Endodermal cell (in vitro differentiated cells): ENCODE measurements around the gene RERE. TPM values are rescaled to one million over a fixed set of nuclear protein-coding genes. Genes with fewer than 3 reads are reported as not detected.

Experiments used
- DNase-seq: peaks from one replicate; pipeline ENCODE4 v3.0.0-alpha.2; 2017
- H3K27ac ChIP-seq: 2 replicates; pipeline ENCODE4 v1.5.1; 2013; ENCODE audit warnings: mild to moderate bottlenecking, low read depth, low read length, moderate library complexity
- H3K27me3 ChIP-seq: 2 replicates; pipeline ENCODE4 v1.6.1; 2013; ENCODE audit warnings: mild to moderate bottlenecking, low read length, moderate library complexity; ENCODE audit not compliant: insufficient read depth, control insufficient read depth, poor library complexity, severe bottlenecking
- H3K36me3 ChIP-seq: 2 replicates; pipeline ENCODE4 v1.7.0; 2013; ENCODE audit warnings: mild to moderate bottlenecking, low read length, moderate library complexity; ENCODE audit not compliant: control insufficient read depth, insufficient read depth
- H3K4me1 ChIP-seq: one replicate; pipeline ENCODE4 v1.7.0; 2013; ENCODE audit warnings: low read length; ENCODE audit not compliant: control insufficient read depth, insufficient read depth
- H3K4me3 ChIP-seq: 2 replicates; pipeline ENCODE4 v1.5.1; 2013; ENCODE audit warnings: mild to moderate bottlenecking, low read length, moderate library complexity
- H3K9ac ChIP-seq: 2 replicates; pipeline ENCODE4 v1.6.1; 2013; ENCODE audit warnings: mild to moderate bottlenecking, low read length, moderate library complexity; ENCODE audit not compliant: poor library complexity, severe bottlenecking; ENCODE audit errors: extremely low read depth
- H3K9me3 ChIP-seq: 2 replicates; pipeline ENCODE4 v1.6.1; 2013; ENCODE audit warnings: mild to moderate bottlenecking, low read length, moderate library complexity; ENCODE audit not compliant: control insufficient read depth
- H3K27ac Mint-ChIP-seq: 2 replicates; pipeline ENCODE4 v1.8.0; 2020; ENCODE audit warnings: mixed read lengths
- H3K27me3 Mint-ChIP-seq: 2 replicates; pipeline ENCODE4 v1.8.0; 2021; ENCODE audit warnings: mild to moderate bottlenecking, mixed read lengths; ENCODE audit not compliant: insufficient read depth
- H3K36me3 Mint-ChIP-seq: 2 replicates; pipeline ENCODE4 v1.8.0; 2020; ENCODE audit warnings: low read depth, mixed read lengths
- H3K4me1 Mint-ChIP-seq: 2 replicates; pipeline ENCODE4 v1.8.0; 2020; ENCODE audit warnings: mixed read lengths
- H3K4me3 Mint-ChIP-seq: 2 replicates; pipeline ENCODE4 v1.8.0; 2020; ENCODE audit warnings: mild to moderate bottlenecking, moderate library complexity, mixed read lengths
- H3K9me3 Mint-ChIP-seq: 2 replicates; pipeline ENCODE4 v1.8.0; 2020; ENCODE audit warnings: mild to moderate bottlenecking, mixed read lengths
- WGBS, 2 experiments: methylation state at CpG; one replicate each; pipeline versions ENCODE4 v1.1.5 to v1.1.7; 2013; ENCODE audit warnings: missing lambda C conversion rate in 2 of 2, mixed read lengths in 1 of 2; ENCODE audit not compliant: insufficient coverage in 1 of 2, insufficient read length in 1 of 2; 5-methylcytosine and 5-hydroxymethylcytosine counted together
- total RNA-seq, 2 donors: library from RNA; stranded (reverse); fragmentation: NEBNext Ultra II Directional in 1 of 2; extraction: Animal tissue kit (Norgen Biotek cat#: 25700) in 1 of 2; gene quantifications; 2 replicates in 1 of 2; 3 replicates in 1 of 2; pipeline ENCODE4 v1.2.1, GENCODE V29; 2021
- TF ChIP-seq, protein P1 (sequence below): fragments of 200-600 bp; sonication (generic); conservative IDR thresholded peaks from 2 replicates; pipeline ENCODE4 v1.5.0; 2021; ENCODE audit warnings: antibody characterized with exemption, mild to moderate bottlenecking

The RERE gene
- total RNA-seq, 2 donors from 2014 or later, result 159 to 179 TPM

DNA sequence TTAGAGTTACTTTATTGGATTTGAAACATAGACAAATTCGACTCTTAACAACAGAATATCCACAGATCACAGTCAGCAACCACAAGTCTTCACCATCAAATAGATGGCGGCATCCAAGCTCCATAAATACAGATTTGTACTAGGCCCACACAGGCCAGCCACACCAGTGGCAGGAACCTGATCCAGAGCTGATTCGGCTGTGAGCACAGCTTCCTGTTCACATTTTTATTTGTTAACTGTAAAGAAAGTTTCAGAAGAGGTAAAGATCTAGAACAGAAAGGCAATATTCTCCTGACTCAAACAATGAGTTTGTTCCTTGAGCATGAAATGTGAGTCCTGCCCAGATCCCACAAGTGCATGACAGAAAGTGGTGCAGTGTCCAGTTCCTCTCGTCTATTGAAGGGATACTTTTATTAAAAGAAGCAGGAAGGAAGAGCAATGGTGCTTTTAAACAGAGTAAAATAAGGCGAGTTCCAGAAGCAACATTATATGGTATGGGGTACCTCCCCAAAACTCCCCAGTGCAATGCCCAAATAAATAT lies 293.7 kb downstream of the RERE start:
- no peak overlapping the region for H3K9ac ChIP-seq
- no peaks in the 10 kb centered on the region for H3K27me3 ChIP-seq
- peaks cover 24% of the 10 kb centered on the region for H3K36me3 ChIP-seq
- H3K27me3 Mint-ChIP-seq, result no peaks in the 10 kb centered on the region
- H3K27ac Mint-ChIP-seq, result peak overlapping the region; percentile 45
- no peaks in the 10 kb centered on the region for H3K9me3 Mint-ChIP-seq
- H3K27ac ChIP-seq, result no peak overlapping the region
- TF ChIP-seq, protein P1, sequence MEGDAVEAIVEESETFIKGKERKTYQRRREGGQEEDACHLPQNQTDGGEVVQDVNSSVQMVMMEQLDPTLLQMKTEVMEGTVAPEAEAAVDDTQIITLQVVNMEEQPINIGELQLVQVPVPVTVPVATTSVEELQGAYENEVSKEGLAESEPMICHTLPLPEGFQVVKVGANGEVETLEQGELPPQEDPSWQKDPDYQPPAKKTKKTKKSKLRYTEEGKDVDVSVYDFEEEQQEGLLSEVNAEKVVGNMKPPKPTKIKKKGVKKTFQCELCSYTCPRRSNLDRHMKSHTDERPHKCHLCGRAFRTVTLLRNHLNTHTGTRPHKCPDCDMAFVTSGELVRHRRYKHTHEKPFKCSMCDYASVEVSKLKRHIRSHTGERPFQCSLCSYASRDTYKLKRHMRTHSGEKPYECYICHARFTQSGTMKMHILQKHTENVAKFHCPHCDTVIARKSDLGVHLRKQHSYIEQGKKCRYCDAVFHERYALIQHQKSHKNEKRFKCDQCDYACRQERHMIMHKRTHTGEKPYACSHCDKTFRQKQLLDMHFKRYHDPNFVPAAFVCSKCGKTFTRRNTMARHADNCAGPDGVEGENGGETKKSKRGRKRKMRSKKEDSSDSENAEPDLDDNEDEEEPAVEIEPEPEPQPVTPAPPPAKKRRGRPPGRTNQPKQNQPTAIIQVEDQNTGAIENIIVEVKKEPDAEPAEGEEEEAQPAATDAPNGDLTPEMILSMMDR, result no peak
- peaks cover 22% of the 10 kb centered on the region for H3K4me1 Mint-ChIP-seq
- 92 to 100% methylated on average over 3 to 5 of the region's 5 CpGs for WGBS, 2 experiments
- H3K4me1 ChIP-seq, result peaks cover 15% of the 10 kb centered on the region
- H3K9me3 ChIP-seq, result peaks cover 7% of the 10 kb centered on the region
- peaks cover 31% of the 10 kb centered on the region for H3K36me3 Mint-ChIP-seq
- no peak overlapping the region for H3K4me3 Mint-ChIP-seq
- H3K4me3 ChIP-seq, result no peak overlapping the region
- no peak for DNase-seq

DNA sequence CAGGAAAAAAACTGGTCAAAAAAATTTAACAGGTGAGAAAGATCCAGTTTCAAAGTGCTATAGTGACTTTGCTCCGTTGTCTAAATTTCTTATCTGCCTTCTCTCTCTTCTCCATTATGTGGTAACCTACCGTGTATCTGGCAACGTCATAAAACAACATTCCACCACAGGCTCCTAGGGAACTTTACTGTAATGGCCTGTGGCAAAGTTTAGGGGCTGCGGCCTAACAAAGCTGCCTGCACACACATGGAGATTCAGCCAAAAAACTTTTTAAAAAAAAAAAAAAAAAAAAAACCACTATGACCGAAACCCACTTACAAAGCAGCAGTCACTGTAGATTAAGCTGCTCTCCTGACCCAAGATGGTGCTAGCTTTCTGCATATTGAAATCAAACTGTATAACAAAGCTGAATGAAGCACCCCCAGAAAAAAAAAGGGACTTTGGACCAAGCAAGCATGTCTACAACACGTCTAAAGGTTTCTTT lies 296.9 kb downstream of the RERE start:
- Histone ChIP-seq H3K4me3 (no peak overlapping the region), H3K36me3 (peaks cover 17% of the 10 kb centered on the region), H3K4me1 (peaks cover 3% of the 10 kb centered on the region), H3K27ac (peak overlapping the region; percentile 45), H3K9me3 (peaks cover 7% of the 10 kb centered on the region), H3K27me3 (no peaks in the 10 kb centered on the region), H3K9ac (no peak overlapping the region)
- H3K4me3 Mint-ChIP-seq, result no peak overlapping the region
- H3K4me1 Mint-ChIP-seq, result peaks cover 23% of the 10 kb centered on the region
- no peaks in the 10 kb centered on the region for H3K27me3 Mint-ChIP-seq
- DNase-seq, result no peak
- 67 to 96% methylated on average over 3 to 6 of the region's 6 CpGs for WGBS, 2 experiments
- H3K9me3 Mint-ChIP-seq, result no peaks in the 10 kb centered on the region
- H3K27ac Mint-ChIP-seq, result peak overlapping the region; percentile 3
- peaks cover 23% of the 10 kb centered on the region for H3K36me3 Mint-ChIP-seq
- TF ChIP-seq, protein P1, result no peak

DNA sequence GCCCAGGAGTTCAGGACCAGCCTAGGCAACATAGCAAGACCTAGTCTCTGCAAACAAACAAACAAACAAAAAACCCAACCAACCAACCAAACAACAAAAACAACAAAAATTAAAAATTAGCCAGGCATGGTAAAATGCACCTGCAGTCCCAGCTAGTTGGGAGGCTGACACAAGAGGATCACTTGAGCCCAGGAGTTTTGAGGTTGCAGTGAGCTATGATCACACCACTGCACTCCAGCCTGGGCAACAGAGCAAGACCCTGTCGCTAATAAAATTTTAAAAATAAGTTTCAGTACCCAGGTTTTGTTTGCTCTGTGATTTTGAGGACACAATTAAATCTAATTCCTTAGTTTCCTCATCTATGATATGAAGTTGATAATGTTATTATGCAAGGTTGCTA lies 298.3 kb downstream of the RERE start:
- H3K4me3 ChIP-seq, result no peak overlapping the region
- Mint-ChIP-seq H3K27ac (no peak overlapping the region), H3K36me3 (peaks cover 21% of the 10 kb centered on the region), H3K27me3 (no peaks in the 10 kb centered on the region), H3K4me3 (no peak overlapping the region), H3K9me3 (no peaks in the 10 kb centered on the region), H3K4me1 (peaks cover 23% of the 10 kb centered on the region)
- DNase-seq, result no peak
- TF ChIP-seq, protein P1, result no peak
- WGBS, 2 experiments, result 86 to 100% methylated on average over 1 of the region's 1 CpG
- H3K9ac ChIP-seq, result no peak overlapping the region
- H3K9me3 ChIP-seq, result peaks cover 7% of the 10 kb centered on the region
- H3K36me3 ChIP-seq, result peaks cover 18% of the 10 kb centered on the region
- no peak overlapping the region for H3K27ac ChIP-seq
- H3K27me3 ChIP-seq, result no peaks in the 10 kb centered on the region
- no peaks in the 10 kb centered on the region for H3K4me1 ChIP-seq
